Bronchial epithelial cell (primary cell): ENCODE data around the gene ECI1. TPM values are rescaled to one million over a fixed set of nuclear protein-coding genes. Genes with fewer than 3 reads are reported as not detected.

Source experiments
- DNase-seq: peaks from one replicate; pipeline ENCODE4 v3.0.0-alpha.2; 2010; ENCODE audit warnings: low read depth
- FAIRE-seq: peaks from 2 replicates; lab custom pipeline; 2011; peaks lifted over from hg19 to GRCh38; lab: Jason Lieb, UNC
- H3K27me3 ChIP-seq: 2 replicates; pipeline ENCODE4 v1.5.1; 2011; ENCODE audit warnings: low read length; ENCODE audit not compliant: control insufficient read depth, insufficient read depth
- H3K36me3 ChIP-seq: 2 replicates; pipeline ENCODE4 v1.5.1; 2011; ENCODE audit warnings: low read length; ENCODE audit not compliant: control insufficient read depth, insufficient read depth
- H3K4me3 ChIP-seq: 2 replicates; pipeline ENCODE4 v1.5.1; 2011; ENCODE audit warnings: mild to moderate bottlenecking, low read depth, low read length, control low read depth
- total RNA-seq: library from RNA; depleted of rRNA; stranded (reverse); fragments of >200 nt; gene quantifications from 2 replicates; pipeline ENCODE4 v1.2.1, GENCODE V29; 2014
- TF ChIP-seq, protein P1 (sequence below): IDR thresholded peaks from 2 replicates; pipeline ENCODE4 v1.5.1; 2011; ENCODE audit warnings: mild to moderate bottlenecking, moderate library complexity, low read length, control low read depth, inconsistent platforms; ENCODE audit not compliant: insufficient read depth, severe bottlenecking

Gene ECI1
- total RNA-seq, 1 donor from 2014 or later, result 140 TPM

DNA sequence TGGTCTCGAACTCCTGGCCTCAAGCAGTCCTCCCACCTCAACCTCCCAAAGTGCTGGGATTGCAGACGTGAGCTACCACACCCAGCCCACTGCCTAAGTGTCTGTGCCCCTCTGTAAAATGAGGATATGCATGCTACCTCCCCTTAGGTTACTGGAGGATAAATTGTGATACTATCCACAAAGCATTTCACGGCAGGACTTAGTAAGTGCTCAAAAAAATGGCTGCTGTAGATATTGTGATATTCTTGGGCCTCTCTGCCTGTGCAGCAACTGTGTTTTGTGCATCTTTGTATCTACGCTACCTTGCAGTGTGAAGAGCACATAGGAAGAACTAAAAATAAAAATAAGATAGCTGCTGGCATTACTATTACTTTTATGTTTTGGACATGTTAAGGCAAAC lies 53.1 kb downstream of the ECI1 start:
- no peaks in the 10 kb centered on the region for H3K36me3 ChIP-seq
- FAIRE-seq (no peak), DNase-seq (no peak)
- no peak overlapping the region for H3K4me3 ChIP-seq
- TF ChIP-seq, protein P1, sequence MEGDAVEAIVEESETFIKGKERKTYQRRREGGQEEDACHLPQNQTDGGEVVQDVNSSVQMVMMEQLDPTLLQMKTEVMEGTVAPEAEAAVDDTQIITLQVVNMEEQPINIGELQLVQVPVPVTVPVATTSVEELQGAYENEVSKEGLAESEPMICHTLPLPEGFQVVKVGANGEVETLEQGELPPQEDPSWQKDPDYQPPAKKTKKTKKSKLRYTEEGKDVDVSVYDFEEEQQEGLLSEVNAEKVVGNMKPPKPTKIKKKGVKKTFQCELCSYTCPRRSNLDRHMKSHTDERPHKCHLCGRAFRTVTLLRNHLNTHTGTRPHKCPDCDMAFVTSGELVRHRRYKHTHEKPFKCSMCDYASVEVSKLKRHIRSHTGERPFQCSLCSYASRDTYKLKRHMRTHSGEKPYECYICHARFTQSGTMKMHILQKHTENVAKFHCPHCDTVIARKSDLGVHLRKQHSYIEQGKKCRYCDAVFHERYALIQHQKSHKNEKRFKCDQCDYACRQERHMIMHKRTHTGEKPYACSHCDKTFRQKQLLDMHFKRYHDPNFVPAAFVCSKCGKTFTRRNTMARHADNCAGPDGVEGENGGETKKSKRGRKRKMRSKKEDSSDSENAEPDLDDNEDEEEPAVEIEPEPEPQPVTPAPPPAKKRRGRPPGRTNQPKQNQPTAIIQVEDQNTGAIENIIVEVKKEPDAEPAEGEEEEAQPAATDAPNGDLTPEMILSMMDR, result no peak
- peaks cover 4% of the 10 kb centered on the region for H3K27me3 ChIP-seq

DNA sequence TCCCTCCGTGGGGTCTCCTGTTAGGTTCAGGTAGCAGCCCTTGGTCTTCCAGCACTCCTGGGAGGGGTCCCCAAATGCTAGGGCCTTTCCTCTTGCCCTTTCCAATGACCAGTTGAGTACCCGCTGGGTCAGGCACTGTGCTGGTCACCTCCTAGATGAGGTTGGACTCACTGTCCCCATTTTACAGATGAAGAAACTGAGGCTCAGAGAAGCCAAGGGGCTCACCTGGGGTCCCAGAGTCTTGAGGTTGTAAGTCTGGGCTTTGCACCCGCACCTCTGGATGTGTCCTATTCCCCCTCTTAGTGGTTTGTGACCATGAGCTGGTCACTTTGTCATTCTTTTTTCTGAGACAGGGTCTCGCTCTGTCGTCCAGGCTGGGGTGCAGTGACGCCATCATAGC lies 53.6 kb downstream of the ECI1 start:
- peaks cover 4% of the 10 kb centered on the region for H3K27me3 ChIP-seq
- no peak for DNase-seq
- H3K36me3 ChIP-seq, result no peaks in the 10 kb centered on the region
- H3K4me3 ChIP-seq, result no peak overlapping the region
- TF ChIP-seq, protein P1, result no peak
- FAIRE-seq, result no peak

DNA sequence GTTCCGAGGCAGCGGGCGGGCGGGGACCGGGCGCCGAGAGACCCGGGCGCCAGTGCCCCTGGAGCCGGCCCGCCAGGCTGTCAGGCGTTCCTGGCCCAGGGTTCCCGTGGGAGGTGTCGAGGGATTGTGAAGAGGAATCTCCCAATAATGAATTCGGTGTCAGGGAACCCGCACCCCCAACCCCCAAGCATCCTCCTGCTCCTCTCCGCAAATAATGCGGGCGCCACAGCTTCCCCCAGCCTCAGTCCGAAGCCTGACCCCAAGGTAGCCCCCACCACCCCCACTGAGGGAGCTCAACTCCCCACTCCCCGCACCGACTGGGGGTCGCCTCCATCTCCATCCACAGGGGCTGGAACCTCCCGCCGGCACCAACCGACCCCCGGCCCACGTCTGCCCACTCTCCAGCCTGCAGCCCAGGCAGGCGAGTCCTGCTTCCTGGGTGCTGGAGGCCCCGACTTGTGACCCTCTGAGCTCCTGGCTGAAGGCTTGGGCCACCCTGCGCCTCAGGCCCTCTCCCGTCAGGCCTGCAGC lies 54.3 kb downstream of the ECI1 start:
- FAIRE-seq (no peak), DNase-seq (no peak)
- TF ChIP-seq, protein P1, result no peak
- Histone ChIP-seq H3K27me3 (peaks cover 4% of the 10 kb centered on the region), H3K4me3 (no peak overlapping the region), H3K36me3 (no peaks in the 10 kb centered on the region)

DNA sequence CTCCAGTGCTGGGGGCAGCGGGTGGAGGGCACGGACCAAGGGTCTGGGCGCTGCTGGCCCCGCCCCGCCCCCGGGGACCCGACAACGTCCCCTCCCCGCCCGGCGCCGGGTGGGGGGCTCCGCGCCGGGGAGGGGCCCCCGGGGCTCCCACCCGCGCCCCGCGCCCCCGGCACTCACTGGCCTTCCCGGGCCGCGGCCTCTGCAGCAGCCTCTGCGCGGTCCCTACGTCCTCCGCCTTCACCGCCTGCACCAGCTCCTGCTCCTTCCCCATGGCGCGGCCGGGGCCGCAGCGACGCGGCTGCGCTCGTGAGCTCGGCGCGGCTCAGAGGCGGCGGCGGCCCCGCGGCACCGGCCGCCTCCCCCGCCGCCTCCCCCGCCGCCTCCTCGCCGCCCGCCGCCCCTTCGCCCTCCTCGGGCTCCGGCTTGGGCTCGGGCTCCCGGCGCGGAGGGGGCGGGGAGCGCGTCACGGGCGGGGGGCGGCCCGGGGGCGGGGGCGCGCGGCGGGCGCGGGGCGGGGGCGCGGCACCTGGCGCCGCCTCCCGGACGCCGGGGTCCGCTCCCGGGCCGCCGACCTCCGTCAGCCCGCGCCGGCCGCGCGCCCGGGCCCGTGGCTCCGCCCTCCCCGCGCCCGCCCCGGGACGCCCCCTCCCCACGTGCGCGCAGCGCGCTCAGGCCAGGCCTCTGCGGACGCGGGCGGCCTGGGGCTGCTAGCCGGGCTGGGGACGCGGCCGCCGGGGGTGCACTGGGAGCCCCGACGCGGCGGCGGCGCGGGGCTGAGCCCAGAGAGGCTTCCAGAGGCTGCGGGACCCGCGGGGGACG lies 55.0 kb downstream of the ECI1 start, which contains the start of gene CASKIN1:
CASKIN1 (minus strand) TSS at position 444 of the 819 bp plus-strand sequence; CDS start at position 271, 173 bp downstream.
- DNase-seq (no peak), FAIRE-seq (no peak)
- TF ChIP-seq, protein P1, result no peak
- no peaks in the 10 kb centered on the region for H3K36me3 ChIP-seq
- H3K27me3 ChIP-seq, result peaks cover 4% of the 10 kb centered on the region
- peak within 1 kb of the TSS; percentile 31 for H3K4me3 ChIP-seq

DNA sequence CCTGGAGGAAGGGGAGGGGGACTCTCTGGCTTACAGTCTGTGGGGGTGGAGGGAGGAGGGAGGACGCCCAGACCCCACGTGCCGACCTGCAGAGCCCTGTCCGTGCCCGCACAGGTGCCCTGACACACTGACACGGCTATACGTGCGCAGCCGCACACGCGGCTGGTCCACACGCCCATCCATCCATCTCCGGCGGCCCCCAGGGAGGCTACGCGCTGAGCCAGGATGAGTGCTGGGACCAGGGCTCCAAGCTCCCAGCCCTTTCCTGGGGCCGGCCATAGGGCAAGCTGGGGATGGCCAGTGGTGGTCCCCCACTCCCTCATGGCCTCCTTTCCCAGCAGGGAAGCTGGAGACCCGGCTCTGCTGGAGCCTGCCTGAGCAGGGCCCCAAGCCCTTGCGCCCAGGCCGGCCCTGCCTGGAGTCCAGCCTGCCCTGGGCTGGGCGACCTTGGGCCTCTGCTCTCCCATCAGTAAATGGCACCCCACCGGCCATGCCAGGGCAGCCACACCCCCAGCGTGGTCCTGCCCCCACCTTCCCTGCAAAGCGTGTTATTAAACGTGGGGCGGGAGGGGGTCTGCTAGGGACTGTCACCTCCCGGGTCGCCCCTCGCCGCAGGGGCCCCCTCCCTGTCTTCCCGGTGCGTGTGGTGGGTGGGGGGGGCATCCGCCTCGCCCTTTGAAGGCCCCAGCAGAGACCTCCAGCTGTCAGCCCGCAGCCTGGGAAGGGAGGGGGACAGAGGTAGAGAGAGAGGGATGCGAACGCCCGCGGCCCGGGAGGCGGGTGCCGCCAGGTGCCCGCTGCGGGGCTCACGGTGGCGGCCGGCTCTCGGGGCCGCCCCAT lies 55.8 kb downstream of the ECI1 start:
- DNase-seq (no peak), FAIRE-seq (no peak)
- H3K36me3 ChIP-seq, result no peaks in the 10 kb centered on the region
- peak overlapping the region; percentile 31 for H3K4me3 ChIP-seq
- TF ChIP-seq, protein P1, result no peak
- H3K27me3 ChIP-seq, result peaks cover 4% of the 10 kb centered on the region
